Transverse colon (tissue), 3 donors: ENCODE data around the gene IFNA7.
"Not testable (repeated sequence)": the region's sequence is repeated elsewhere in the genome, so short reads cannot be mapped to it uniquely, and the experiment has no call there.

ENCODE experiments used
- EP300 ChIP-seq: sonication (generic); formaldehyde crosslinking; IDR thresholded peaks from one replicate; pipeline ENCODE4 v1.6.1; 2017; ENCODE audit warnings: antibody characterized with exemption, low read depth
- POLR2A ChIP-seq: fragments of 450-650 bp; IDR thresholded peaks from one replicate; pipeline ENCODE4 v1.6.1; 2016; ENCODE audit warnings: antibody characterized with exemption, mild to moderate bottlenecking, moderate library complexity
- TF ChIP-seq, protein P1 (sequence below), 5 experiments: fragments of 200-600 bp in 3 of 5; fragments of 450-650 bp in 2 of 5; sonication (generic) in 3 of 5; IDR thresholded peaks; 1 replicate in 2 of 5; 2 replicates in 3 of 5; pipeline ENCODE4 v1.5.1; 2016 to 2017; ENCODE audit warnings: antibody characterized with exemption in 5 of 5, inconsistent platforms in 3 of 5, mild to moderate bottlenecking in 2 of 5, moderate library complexity in 1 of 5

DNA sequence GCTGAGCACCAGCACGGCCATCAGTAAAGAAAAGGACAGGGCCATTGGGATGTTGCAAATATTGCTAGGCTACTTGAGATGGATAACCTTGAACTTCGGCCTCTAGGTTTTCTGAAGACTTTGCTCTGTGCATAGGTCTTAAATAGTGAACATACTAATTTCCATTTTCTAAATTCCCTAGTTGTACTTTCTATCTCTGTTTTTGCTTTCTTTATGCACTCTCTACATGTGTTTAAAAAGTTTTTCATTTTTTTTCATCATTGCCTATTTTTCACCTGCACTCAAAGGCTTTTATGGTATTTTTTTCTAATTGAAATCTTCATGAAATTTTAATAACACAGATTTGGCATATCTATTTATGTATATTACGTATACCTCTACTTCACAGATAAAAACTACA, 14.5 kb downstream of the IFNA7 start, which contains the start of gene IFNA4:
- TF ChIP-seq, protein P1, sequence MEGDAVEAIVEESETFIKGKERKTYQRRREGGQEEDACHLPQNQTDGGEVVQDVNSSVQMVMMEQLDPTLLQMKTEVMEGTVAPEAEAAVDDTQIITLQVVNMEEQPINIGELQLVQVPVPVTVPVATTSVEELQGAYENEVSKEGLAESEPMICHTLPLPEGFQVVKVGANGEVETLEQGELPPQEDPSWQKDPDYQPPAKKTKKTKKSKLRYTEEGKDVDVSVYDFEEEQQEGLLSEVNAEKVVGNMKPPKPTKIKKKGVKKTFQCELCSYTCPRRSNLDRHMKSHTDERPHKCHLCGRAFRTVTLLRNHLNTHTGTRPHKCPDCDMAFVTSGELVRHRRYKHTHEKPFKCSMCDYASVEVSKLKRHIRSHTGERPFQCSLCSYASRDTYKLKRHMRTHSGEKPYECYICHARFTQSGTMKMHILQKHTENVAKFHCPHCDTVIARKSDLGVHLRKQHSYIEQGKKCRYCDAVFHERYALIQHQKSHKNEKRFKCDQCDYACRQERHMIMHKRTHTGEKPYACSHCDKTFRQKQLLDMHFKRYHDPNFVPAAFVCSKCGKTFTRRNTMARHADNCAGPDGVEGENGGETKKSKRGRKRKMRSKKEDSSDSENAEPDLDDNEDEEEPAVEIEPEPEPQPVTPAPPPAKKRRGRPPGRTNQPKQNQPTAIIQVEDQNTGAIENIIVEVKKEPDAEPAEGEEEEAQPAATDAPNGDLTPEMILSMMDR (IDR thresholded peaks at IDR 0.05) = not testable (repeated sequence)
- TF ChIP-seq POLR2A, EP300: not testable (repeated sequence)
